DMS 273 (cell line): ENCODE results near the gene SYNJ2.

Experiments used
- DNase-seq: peaks from one replicate; lab custom pipeline; 2025; ENCODE audit not compliant: unreplicated experiment; lab: John Stamatoyannopoulos, UW

Gene SYNJ2

GRCh38 chr6:157981132-157981394 is 600 bp upstream of the SYNJ2 start:
- no peak for DNase-seq

GRCh38 chr6:157982102-157982562 is 469 bp downstream of the SYNJ2 start:
- peak; percentile 63 for DNase-seq

GRCh38 chr6:157982563-157983405 is 1.1 kb downstream of the SYNJ2 start:
- DNase-seq = peak; percentile 34

GRCh38 chr6:157983406-157984119 is 1.9 kb downstream of the SYNJ2 start:
- no peak for DNase-seq

DNA sequence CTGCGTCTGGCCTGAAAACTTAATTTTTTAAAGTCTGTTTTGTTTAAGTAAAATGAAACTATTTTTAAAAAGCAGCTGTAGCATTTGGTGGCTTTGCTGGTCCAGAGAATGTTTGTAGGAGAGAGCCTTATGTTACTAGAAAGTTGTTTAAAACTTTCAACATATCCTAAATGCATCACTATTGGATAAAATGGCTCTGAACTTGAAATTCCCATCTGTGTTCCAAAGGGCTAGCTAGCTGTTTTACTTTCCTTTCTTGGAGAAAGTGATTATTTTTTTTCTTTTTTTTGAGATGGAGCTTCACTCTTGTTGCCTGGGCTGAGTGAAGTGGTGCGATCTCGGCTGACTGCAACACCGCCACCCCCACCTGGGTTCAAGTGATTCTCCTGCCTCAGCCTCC is 2.5 kb downstream of the SYNJ2 start:
- DNase-seq = no peak

- DNase-seq = no peak
Observed at GRCh38 chr6:157984686-157985225, 3.1 kb downstream of the SYNJ2 start.

DNA sequence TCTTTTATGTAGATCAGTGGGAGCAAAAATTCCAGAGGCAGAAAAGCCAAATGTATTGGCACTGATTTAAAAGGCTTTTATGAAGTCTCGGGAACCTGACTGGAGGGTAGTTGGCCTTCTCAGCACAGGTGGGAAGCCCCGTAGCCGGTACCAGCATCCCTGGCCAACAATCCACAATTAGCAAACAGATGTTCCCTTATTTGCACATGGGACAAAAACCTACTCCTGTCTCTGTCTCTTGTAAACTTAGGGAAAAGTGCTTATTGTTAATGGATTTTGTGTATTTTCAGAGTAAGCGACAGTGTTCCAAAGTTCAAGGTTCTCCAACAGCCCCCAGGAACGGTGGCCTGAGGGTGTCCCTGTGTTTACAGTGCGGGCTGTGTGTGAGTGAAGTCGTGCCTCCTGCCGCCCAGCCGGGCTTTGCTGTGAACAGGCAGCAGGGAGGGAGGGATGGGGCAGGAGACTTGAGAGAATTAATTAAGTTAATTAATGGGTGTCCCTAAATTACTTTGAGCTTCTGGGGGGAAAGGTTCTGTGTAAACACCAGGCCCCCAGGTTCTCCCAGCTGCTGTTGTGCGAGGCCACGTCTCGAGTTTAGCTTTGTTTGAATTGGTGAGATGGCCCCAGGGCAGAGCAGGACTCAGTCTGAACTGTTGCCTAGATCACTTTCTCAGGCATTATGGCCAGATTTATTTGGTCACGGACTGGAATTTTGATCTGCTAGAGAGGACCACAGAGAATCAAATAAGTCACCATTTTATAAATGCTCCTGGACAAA is 3.9 kb downstream of the SYNJ2 start:
- peak; percentile 62 for DNase-seq

DNA sequence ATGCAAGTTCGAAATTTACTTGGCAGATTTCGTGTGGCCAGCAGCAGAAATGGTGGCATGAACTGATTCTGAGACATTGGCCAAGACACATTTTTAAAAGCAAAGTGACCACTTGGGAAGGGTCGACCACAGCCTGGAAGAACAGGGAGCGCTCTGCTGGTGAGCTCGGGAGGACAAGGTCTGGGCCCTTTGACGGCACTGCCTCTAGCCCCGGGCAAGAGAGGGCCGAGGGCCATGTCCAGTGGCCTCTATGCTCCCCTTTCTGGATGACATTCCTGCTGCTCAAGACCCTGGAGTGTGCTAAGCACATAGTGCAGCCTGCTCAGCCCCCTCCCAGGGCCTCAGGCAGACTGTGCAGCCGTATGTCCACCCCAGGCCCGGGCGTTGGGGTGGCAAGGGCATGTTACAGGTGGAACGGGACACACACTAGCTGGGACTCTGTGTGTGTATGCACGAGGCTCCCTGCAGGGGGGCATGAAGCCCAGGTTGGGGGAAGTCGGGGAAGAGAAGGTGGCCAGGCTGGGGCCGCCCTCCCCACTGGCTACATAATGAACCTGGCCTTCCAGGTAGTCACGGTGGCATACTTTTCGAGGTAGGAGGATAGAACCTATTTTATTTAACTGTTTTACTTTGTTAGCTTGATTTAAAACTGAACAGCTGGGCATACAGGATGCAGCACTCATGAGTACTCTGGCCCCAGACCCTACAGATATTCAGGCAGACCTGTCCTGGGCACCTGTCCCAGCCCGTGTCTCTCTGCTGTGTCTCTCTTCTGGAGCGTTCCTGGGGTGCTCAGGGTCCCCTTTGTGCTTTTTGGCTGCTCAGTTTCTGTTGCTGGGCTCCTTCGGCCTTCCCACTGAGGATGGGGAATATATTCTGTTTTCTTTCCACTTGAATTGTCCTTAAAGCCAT is 6.4 kb downstream of the SYNJ2 start:
- DNase-seq = peak; percentile 40

DNA sequence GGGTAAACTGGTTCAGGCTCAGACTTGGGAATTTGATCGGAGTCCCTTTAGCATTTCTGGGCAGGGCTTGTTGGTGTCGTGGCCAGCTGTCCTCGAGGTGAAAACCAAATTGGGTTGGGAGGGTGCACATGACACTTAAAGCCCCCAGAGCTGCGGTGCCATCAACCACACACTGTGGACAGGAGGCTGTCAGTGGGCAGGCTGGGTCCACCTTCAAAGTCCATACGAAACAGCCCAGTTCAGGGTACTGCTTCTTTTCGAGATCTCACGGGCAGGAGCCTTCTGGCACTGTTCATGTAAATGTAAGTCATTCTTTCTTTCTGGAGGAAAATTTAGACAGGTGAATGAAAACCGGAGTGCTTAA is 7.0 kb downstream of the SYNJ2 start:
- DNase-seq = peak; percentile 40

- DNase-seq = peak; percentile 97
Observed at GRCh38 chr6:157989541-157990289, 8.1 kb downstream of the SYNJ2 start.

DNA sequence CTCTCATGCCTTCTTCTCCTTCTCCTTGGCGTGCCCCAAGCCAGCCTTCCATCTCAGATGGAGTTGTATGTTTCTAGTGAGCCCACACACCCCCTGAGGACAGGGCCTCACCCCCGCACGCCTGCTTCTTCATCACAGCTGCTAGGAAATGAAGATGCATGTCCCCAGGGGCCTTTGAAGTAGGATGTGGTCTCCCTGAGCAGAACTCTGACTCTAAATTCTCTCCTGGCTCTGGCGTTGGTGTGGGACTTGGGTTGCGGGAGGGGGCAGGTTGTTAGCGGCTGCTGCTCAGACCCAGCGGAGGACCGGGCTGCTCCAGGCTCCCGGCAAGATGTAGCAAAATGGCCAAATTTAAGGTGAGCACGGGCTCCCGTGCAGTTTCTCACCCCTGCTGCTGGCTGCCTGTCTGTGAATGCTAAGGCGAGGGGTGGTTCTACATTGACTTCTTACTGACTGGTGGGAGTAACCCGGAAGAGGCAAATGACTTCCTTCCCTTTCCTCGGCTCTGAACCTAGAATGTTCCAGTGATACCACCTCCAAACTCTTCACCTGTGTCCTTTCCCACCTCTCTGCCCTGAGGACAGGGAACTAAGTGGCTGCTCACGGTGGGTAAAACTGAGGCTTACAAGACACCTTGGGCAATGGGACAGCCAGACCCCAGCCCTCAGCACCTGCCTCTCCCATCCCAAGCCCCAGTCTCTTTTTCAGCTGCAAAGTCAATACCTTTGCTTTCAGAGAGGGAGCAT is 8.8 kb downstream of the SYNJ2 start:
- DNase-seq = peak; percentile 80

DNA sequence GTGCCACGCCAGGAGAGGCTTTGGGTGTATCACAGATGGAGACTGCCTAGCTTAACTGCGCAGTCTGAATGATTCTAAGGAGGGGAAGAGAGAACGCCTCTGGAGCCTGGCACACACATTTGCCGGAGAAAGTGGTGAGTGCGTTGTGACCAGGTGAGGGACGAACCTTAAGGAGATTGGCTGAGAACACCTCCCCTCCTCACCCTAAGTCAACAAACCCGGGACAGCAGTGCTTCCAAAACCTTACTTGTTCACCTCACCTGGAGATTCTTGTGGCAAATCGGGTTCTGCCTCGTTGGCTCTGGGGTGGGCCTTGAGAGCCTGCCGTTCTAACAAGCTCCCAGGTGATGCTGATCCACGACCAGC is 9.4 kb downstream of the SYNJ2 start:
- no peak for DNase-seq

DNA sequence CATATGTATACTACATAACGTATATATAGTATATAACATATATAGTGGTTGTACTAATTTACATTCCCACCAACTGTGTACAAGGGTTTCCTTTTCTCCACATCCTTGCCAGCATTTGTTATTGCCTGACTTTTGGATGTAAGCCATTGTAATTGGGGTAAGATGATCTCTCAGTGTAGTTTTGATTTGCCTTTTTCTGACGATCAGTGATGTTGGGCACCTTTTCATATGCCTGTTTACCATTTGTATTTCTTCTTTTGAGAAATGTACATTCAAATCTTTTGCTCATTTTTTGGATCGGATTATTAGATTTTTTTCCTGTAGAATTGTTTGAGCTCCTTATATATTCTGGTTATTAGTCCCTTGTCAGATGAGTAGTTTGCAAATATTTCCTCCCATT is 11.4 kb downstream of the SYNJ2 start:
- peak; percentile 63 for DNase-seq

GRCh38 chr6:157994125-157994795 is 12.6 kb downstream of the SYNJ2 start:
- no peak for DNase-seq

- peak; percentile 82 for DNase-seq
Observed at GRCh38 chr6:157995458-157995857, 13.8 kb downstream of the SYNJ2 start.

DNA sequence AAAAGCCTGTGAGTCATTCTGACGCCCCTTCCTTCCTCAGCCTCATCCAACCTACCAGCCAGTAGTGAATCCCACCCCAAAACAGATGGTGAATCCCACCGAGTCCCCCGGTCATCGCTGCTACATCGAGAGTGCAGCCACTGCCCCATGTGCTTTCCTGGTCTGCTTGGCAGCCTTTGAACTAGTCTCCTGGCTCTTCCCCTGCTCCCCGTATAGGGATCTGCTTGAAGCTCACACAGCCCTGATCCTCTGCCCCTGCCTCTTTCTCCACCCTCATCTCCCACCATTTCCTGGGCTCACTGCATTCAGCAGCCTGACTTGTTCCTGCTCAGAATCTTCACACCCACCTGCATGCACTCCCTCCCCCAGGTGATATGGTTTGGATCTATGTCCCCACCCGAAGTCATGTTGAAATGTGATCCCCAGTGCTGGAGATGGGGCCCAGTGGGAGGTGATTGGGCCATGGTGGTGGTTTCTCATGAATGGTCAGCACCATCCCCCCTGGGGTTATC is 14.6 kb downstream of the SYNJ2 start:
- DNase-seq = no peak

DNA sequence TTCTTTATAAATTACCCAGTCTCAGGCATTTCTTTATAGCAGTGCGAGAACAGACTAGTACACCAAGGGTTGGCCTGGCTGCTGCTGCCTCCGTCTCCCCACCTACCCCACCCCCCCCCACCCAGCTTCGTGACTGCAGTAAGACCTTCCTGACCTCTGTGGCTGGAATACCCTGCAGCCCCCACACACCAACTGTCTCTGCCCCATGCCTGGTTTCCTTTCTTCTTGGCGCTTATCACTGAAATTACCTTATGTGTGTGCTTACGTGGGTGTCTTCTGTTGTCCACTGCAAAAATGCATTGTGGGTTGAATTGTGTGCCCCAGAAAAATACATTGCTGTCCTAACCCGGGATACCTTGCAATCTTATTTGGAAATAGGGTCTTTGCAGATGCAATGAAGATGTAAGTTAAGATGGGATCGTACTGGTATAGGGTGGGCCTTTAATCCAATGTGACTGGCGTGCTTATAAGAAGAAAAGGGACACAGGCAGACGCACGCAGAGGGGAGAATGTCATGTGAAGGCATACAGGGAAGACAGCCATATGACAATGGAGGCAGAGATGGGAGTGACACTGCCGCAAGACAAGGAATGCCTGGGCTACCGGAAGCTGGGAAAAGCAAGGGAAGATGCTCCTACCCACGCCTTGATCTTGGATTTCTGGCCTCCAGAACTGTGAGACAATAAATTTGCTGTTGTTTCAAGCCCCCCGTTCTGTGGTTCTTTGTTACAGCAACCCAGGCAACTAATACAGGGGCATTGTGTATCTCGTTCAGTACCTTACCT is 15.4 kb downstream of the SYNJ2 start:
- DNase-seq = no peak
